Measurements from ENCODE around the gene ECHS1.

The ECHS1 gene

DNA sequence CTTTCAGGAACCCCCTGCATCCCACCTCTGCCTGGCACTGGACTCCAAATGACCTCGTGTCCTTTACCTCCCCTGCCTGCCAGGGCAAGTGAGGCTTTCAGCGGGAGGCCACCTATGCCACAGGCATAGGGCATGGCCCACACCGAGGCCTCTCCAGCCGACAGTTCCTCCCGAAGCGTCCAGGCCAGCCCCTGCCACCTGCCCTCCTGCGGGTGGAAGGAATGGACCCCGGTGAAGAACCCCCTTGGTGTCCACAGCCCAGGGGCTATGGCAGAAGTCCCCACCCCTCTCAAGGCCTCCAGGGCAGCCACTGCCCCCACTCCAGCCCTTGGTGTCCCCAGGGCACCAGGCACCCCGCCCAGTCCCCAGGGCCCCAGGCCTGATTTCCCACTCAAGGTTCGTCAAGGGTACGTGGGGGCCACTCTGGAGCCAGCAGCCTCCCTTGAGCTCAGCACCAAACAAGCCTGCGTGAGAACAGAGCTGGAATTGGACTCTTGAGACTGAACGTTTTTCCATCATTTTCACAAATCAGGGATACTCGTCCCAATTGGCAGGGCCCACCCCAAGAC lies 18.4 kb downstream of the ECHS1 start:
- DNase-seq (ENCODE audit: low read depth): no peak
- TF ChIP-seq MYC (IDR thresholded peaks at IDR 0.05; ENCODE audit: low read depth, low read length): no peak
- TF ChIP-seq, protein P1, sequence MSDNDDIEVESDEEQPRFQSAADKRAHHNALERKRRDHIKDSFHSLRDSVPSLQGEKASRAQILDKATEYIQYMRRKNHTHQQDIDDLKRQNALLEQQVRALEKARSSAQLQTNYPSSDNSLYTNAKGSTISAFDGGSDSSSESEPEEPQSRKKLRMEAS (IDR thresholded peaks at IDR 0.05; ENCODE audit: low read depth, low read length): no peak
- TF ChIP-seq, protein P2, sequence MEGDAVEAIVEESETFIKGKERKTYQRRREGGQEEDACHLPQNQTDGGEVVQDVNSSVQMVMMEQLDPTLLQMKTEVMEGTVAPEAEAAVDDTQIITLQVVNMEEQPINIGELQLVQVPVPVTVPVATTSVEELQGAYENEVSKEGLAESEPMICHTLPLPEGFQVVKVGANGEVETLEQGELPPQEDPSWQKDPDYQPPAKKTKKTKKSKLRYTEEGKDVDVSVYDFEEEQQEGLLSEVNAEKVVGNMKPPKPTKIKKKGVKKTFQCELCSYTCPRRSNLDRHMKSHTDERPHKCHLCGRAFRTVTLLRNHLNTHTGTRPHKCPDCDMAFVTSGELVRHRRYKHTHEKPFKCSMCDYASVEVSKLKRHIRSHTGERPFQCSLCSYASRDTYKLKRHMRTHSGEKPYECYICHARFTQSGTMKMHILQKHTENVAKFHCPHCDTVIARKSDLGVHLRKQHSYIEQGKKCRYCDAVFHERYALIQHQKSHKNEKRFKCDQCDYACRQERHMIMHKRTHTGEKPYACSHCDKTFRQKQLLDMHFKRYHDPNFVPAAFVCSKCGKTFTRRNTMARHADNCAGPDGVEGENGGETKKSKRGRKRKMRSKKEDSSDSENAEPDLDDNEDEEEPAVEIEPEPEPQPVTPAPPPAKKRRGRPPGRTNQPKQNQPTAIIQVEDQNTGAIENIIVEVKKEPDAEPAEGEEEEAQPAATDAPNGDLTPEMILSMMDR (IDR thresholded peaks at IDR 0.05; ENCODE audit: low read depth, low read length): no peak
- TF ChIP-seq POLR2A (IDR thresholded peaks at IDR 0.05; ENCODE audit: extremely low read depth, insufficient read length): no peak
- H3K4me3 ChIP-seq (ENCODE audit: low read depth, low read length): no peak overlapping the region

DNA sequence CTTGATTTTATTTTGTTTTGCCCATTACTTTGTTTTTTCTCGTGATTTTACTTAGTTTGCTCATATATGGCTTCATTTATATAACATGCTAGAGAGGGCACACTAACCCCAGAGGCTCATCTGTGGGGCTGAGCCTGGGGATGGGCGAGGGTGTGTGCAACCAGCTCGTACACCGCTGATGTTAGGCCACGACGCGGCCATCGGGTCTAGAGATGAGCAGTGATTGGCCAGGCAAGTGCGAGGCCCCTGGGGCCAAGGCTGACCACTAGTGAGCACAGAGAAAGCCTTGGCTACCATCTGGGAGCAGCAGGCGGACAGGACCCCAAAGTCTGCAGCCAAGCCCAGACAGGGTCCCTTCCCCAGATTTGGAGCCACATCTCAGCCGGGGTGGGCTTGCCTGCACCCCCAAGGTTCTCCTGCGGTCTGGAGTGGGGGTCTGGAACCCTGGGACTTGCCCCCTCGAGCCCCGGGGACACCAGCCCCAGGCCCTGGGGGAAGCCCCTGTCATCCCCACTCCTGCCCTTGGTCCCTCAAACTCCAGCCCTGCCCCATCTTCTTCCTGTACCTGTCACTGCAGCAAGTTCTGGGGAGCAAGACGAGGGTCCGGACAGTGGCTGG lies 19.1 kb downstream of the ECHS1 start:
- no peak overlapping the region for H3K4me3 ChIP-seq (ENCODE audit: low read depth, low read length)
- TF ChIP-seq, protein P2 (IDR thresholded peaks at IDR 0.05; ENCODE audit: low read depth, low read length): no peak
- TF ChIP-seq MYC (IDR thresholded peaks at IDR 0.05; ENCODE audit: low read depth, low read length) (no peak), POLR2A (IDR thresholded peaks at IDR 0.05; ENCODE audit: extremely low read depth, insufficient read length) (no peak)
- TF ChIP-seq, protein P1 (IDR thresholded peaks at IDR 0.05; ENCODE audit: low read depth, low read length): no peak
- no peak for DNase-seq (ENCODE audit: low read depth)

DNA sequence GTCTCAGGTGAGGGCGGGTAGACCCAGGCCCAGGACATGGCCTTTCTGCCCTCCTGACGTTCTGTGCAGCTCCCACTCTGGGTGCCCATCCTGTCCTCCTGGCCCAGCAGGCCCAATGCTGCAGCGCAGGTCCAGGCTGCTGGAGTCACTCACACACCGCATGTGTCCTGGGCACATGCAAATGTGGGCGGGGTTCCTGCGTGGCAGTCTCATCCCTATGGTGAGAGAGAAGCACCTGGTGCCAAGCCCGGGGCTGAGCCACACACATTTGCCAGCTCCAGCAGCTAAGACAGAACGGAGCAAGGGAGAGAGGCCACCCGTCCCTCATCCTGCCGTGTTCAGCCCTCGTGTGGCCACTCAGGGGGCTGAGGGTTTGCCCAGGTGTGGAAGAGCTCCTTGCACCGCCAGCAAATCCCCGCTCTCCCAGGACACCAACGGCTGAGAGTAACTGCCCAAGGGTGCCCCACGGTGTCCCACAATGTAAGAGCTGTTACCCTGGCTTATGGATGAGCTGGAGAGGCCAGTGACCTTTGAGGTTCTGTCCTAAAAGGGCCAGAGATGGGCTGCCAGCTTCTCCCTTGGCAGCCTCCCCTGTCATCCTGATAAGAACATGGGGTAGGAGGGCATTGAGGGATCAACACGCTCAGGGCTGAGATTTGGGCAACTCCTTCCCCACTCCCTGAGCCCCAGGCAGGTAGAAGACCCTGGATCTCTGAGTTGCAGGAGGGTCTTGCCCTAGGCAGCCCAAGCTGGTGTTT lies 19.8 kb downstream of the ECHS1 start:
- no peak overlapping the region for H3K4me3 ChIP-seq (ENCODE audit: low read depth, low read length)
- no peak for DNase-seq (ENCODE audit: low read depth)
- TF ChIP-seq MYC (IDR thresholded peaks at IDR 0.05; ENCODE audit: low read depth, low read length) (no peak), POLR2A (IDR thresholded peaks at IDR 0.05; ENCODE audit: extremely low read depth, insufficient read length) (no peak)
- TF ChIP-seq, protein P1 (IDR thresholded peaks at IDR 0.05; ENCODE audit: low read depth, low read length): no peak

DNA sequence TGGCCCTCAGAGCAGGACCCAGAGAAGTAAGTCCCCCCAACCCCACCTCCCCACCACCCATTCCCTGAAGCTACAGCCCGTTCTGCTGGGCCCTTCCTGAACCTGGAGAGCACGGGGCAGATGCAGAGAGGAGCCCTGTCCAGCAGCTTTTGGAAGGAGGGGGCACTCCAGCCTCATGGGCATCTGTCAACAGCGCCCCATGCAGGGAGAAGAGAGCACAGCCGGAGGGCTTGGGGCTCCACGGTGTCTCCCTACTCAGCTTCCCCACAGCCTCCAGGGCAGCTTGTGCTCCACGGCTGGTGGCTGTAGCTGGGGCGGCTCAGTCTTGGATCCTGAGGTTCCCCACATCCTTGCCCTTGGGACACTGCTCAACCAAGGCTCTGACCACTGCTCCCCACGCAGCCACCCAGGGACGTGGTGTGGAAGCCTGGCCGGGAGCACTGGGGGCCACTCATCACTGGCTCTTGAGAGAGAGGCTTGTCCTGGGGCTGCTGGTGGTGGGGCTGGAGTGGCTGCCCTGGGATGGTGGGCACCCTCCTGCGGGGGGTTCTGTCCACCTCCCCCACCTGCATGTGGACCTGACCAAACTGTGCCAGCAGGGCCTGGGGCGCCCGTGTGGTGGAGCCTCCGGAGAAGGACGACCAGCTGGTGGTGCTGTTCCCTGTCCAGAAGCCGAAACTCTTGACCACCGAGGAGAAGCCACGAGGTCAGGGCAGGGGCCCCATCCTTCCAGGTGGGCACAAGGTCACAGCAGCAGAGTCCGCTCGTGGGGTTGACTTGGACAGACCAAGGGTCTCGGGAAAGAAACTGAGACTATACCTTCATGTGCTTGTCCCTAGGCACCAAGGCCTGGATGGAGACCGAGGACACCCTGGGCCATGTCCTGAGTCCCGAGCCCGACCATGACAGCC lies 21.5 kb downstream of the ECHS1 start:
- H3K4me3 ChIP-seq (ENCODE audit: low read depth, low read length): no peak overlapping the region
- TF ChIP-seq, protein P1 (IDR thresholded peaks at IDR 0.05; ENCODE audit: low read depth, low read length): no peak
- TF ChIP-seq POLR2A (IDR thresholded peaks at IDR 0.05; ENCODE audit: extremely low read depth, insufficient read length) (no peak), MYC (IDR thresholded peaks at IDR 0.05; ENCODE audit: low read depth, low read length) (0 out of 2 replicates have a peak, but pooled peaks have one; percentile 9)
- TF ChIP-seq, protein P2 (IDR thresholded peaks at IDR 0.05; ENCODE audit: low read depth, low read length): peak; percentile 40
- peak; percentile 55 for DNase-seq (ENCODE audit: low read depth)

DNA sequence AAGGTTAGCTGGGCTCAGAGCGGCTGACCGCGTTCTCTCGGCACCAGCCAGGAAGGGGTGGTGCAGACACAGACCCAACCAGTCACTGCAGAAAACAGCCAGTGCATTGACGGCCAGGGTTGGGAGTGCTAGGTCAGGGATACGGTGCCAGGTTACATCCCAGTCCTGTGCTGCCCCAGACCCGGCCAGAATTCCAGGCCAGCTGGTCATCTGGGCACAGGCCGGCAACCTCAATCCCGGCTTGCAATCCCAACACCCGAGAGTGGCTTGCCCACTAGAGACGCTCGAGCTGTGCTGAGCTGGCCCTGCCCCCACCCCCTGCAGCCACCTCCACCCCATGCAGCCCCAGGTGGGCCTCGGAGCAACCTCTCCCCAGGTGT lies 22.2 kb downstream of the ECHS1 start:
- TF ChIP-seq, protein P1 (IDR thresholded peaks at IDR 0.05; ENCODE audit: low read depth, low read length): no peak
- TF ChIP-seq POLR2A (IDR thresholded peaks at IDR 0.05; ENCODE audit: extremely low read depth, insufficient read length) (peak; percentile 26), MYC (IDR thresholded peaks at IDR 0.05; ENCODE audit: low read depth, low read length) (no peak)
- TF ChIP-seq, protein P2 (IDR thresholded peaks at IDR 0.05; ENCODE audit: low read depth, low read length): no peak
- DNase-seq (ENCODE audit: low read depth): no peak
- H3K4me3 ChIP-seq (ENCODE audit: low read depth, low read length): no peak overlapping the region
